ENCODE results near the gene STAU1. TPM values are rescaled to one million over a fixed set of nuclear protein-coding genes. Genes with fewer than 3 reads are reported as not detected.
A peak's percentile ranks its signal among the peaks of the same experiment; 100 is the strongest.

STAU1 gene
- total RNA-seq, 2 experiments from 2014 or later = 61.4 to 65.8 TPM

DNA sequence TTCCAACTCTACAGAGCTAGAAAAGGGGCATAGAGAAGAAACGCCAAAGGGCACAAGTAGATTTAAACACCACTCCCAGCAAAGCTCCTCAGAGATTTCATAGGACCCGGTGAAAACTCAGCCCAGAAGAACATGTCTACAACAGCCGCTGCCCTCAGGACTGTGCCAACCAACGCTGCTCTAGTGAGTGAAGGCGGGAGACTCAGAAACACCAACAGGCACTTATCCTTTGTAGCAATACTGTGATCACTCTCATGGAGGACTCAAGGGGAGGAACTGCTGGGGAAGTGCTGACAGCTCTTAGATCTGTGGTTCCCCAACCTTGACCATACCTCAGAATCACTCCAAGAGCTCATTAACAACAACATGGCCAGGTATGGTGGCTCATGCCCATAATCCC is 39.5 kb downstream of the STAU1 start:
- ATAC-seq (ENCODE audit: poor library complexity) = no peak
- Mint-ChIP-seq H3K36me3 (ENCODE audit: low read depth) (peaks cover 89% of the 10 kb centered on the region), H3K4me3 (no peak overlapping the region), H3K27me3 (no peaks in the 10 kb centered on the region), H3K4me1 (ENCODE audit: low read depth) (peaks cover 25% of the 10 kb centered on the region), H3K27ac (peak overlapping the region; percentile 68), H3K9me3 (no peaks in the 10 kb centered on the region)
- DNase-seq = no peak
- Histone ChIP-seq H3K27ac (ENCODE audit: low read depth in 1 of 2, low read length in 2 of 2) (no peak overlapping the region), H3K9me3 (ENCODE audit: control insufficient read depth in 1 of 2, insufficient read depth in 1 of 2, low read length in 2 of 2) (no peaks in the 10 kb centered on the region), H3K27me3 (ENCODE audit: control insufficient read depth in 1 of 2, insufficient read depth in 2 of 2, low read length in 2 of 2) (no peaks in the 10 kb centered on the region), H3K36me3 (ENCODE audit: insufficient read depth, low read length) (peaks cover 75% of the 10 kb centered on the region), H3K4me3 (ENCODE audit: low read length) (no peak overlapping the region), H3K4me1 (ENCODE audit: insufficient read depth, low read length) (no peaks in the 10 kb centered on the region)
- POLR2A ChIA-PET = no interaction called here
- intact Hi-C loops (cut with DNase I, micrococcal nuclease) = loop anchor here in 1 of 2 experiments (5.0 kb wide), 1 partner anchor 34 kb away; no protein-coding TSS in a partner anchor
- CTCF ChIA-PET = no interaction called here
- TF ChIP-seq, protein P1, sequence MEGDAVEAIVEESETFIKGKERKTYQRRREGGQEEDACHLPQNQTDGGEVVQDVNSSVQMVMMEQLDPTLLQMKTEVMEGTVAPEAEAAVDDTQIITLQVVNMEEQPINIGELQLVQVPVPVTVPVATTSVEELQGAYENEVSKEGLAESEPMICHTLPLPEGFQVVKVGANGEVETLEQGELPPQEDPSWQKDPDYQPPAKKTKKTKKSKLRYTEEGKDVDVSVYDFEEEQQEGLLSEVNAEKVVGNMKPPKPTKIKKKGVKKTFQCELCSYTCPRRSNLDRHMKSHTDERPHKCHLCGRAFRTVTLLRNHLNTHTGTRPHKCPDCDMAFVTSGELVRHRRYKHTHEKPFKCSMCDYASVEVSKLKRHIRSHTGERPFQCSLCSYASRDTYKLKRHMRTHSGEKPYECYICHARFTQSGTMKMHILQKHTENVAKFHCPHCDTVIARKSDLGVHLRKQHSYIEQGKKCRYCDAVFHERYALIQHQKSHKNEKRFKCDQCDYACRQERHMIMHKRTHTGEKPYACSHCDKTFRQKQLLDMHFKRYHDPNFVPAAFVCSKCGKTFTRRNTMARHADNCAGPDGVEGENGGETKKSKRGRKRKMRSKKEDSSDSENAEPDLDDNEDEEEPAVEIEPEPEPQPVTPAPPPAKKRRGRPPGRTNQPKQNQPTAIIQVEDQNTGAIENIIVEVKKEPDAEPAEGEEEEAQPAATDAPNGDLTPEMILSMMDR (IDR thresholded peaks at IDR 0.05) = no peak

GRCh38 chr20:49147296-49147695 is 40.8 kb downstream of the STAU1 start:
- Mint-ChIP-seq H3K4me1 (ENCODE audit: low read depth) (peaks cover 33% of the 10 kb centered on the region), H3K9me3 (no peaks in the 10 kb centered on the region), H3K4me3 (no peak overlapping the region), H3K36me3 (ENCODE audit: low read depth) (peaks cover 89% of the 10 kb centered on the region), H3K27ac (no peak overlapping the region), H3K27me3 (no peaks in the 10 kb centered on the region)
- ChIA-PET CTCF (interaction anchor here (1.1 to 1.5 kb wide), 2 partner anchors 15 to 70 kb away, joined by 3 to 4 read pairs; no protein-coding TSS in a partner anchor), POLR2A (no interaction called here)
- H3K36me3 ChIP-seq (ENCODE audit: insufficient read depth, low read length) = peaks cover 75% of the 10 kb centered on the region
- TF ChIP-seq, protein P1 (IDR thresholded peaks at IDR 0.05) = no peak
- H3K27ac ChIP-seq (ENCODE audit: low read depth in 1 of 2, low read length in 2 of 2) = no peak overlapping the region
- no peak for ATAC-seq (ENCODE audit: poor library complexity)
- H3K27me3 ChIP-seq (ENCODE audit: control insufficient read depth in 1 of 2, insufficient read depth in 2 of 2, low read length in 2 of 2) = no peaks in the 10 kb centered on the region
- H3K4me1 ChIP-seq (ENCODE audit: insufficient read depth, low read length) = no peaks in the 10 kb centered on the region
- DNase-seq = no peak
- no peaks in the 10 kb centered on the region for H3K9me3 ChIP-seq (ENCODE audit: control insufficient read depth in 1 of 2, insufficient read depth in 1 of 2, low read length in 2 of 2)
- no peak overlapping the region for H3K4me3 ChIP-seq (ENCODE audit: low read length)
- intact Hi-C loops (cut with DNase I, micrococcal nuclease) = loop anchor here in 1 of 2 experiments (5.0 kb wide), 1 partner anchor 35 kb away; no protein-coding TSS in a partner anchor

DNA sequence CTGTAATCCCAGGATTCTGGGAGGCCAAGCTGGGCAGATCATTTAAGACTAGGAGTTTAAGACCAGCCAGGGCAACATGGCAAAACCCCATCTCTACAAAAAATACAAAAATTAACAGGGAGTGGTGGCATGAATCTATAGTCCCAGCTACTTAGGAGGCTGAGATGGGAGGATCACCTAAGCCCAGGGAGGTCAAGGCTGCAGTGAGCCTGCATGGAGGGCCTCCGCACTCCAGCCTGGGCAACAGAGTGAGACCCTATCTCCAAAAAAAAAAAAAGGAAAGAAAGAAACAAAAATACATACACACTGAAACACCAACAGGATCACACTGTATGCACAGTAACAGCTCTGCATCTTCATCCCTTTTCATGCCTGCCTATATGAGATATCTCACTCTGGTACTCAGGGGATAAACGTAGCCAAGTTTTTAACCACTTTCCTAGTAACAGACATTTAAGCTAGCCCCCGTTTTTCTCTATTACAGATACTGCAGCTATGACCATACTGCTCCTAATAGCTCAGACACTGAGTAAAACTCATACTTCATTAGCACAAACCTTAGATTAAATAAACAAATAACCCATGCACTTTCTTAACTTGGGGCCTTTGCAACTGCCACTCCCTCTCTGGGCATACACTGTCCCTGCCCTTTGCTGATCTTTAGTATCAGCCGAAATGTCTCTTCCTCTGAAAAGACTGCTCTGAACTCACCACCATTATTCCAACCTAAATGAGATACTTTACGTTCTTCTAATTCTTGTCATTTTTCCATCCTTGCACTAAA is 41.5 kb downstream of the STAU1 start:
- H3K9me3 ChIP-seq (ENCODE audit: control insufficient read depth in 1 of 2, insufficient read depth in 1 of 2, low read length in 2 of 2) = no peaks in the 10 kb centered on the region
- peaks cover 33% of the 10 kb centered on the region for H3K4me1 Mint-ChIP-seq (ENCODE audit: low read depth)
- H3K27me3 ChIP-seq (ENCODE audit: control insufficient read depth in 1 of 2, insufficient read depth in 2 of 2, low read length in 2 of 2) = no peaks in the 10 kb centered on the region
- ChIA-PET CTCF (interaction anchor here (1.1 to 1.5 kb wide), 2 partner anchors 14 to 71 kb away, joined by 3 to 4 read pairs; no protein-coding TSS in a partner anchor), POLR2A (interaction anchor here (0.7 to 1.4 kb wide), 2 partner anchors 34 to 40 kb away, joined by 4 read pairs; no protein-coding TSS in a partner anchor)
- H3K4me3 Mint-ChIP-seq = no peak overlapping the region
- ATAC-seq (ENCODE audit: poor library complexity) = no peak
- H3K27me3 Mint-ChIP-seq = no peaks in the 10 kb centered on the region
- DNase-seq = no peak
- no peak overlapping the region for H3K4me3 ChIP-seq (ENCODE audit: low read length)
- TF ChIP-seq, protein P1 (IDR thresholded peaks at IDR 0.05) = no peak
- H3K9me3 Mint-ChIP-seq = no peaks in the 10 kb centered on the region
- peaks cover 70% of the 10 kb centered on the region for H3K36me3 ChIP-seq (ENCODE audit: insufficient read depth, low read length)
- H3K4me1 ChIP-seq (ENCODE audit: insufficient read depth, low read length) = no peaks in the 10 kb centered on the region
- intact Hi-C loops (cut with DNase I, micrococcal nuclease) = loop anchor here in 1 of 2 experiments (5.0 kb wide), 1 partner anchor 36 kb away; no protein-coding TSS in a partner anchor
- peaks cover 82% of the 10 kb centered on the region for H3K36me3 Mint-ChIP-seq (ENCODE audit: low read depth)
- H3K27ac Mint-ChIP-seq = no peak overlapping the region
- H3K27ac ChIP-seq (ENCODE audit: low read depth in 1 of 2, low read length in 2 of 2) = no peak overlapping the region

Data from CD4-positive, alpha-beta T cell (primary cell).